GM21390 (cell line): ENCODE measurements around the gene ABTB2.
"Not testable (repeated sequence)": the region's sequence is repeated elsewhere in the genome, so short reads cannot be mapped to it uniquely, and the experiment has no call there.

ENCODE experiments used
- ATAC-seq: cut with Tn5 transposase; IDR thresholded peaks from one replicate; pipeline ENCODE4 v1.9.1; 2021; ENCODE audit not compliant: unreplicated experiment

Gene ABTB2

DNA sequence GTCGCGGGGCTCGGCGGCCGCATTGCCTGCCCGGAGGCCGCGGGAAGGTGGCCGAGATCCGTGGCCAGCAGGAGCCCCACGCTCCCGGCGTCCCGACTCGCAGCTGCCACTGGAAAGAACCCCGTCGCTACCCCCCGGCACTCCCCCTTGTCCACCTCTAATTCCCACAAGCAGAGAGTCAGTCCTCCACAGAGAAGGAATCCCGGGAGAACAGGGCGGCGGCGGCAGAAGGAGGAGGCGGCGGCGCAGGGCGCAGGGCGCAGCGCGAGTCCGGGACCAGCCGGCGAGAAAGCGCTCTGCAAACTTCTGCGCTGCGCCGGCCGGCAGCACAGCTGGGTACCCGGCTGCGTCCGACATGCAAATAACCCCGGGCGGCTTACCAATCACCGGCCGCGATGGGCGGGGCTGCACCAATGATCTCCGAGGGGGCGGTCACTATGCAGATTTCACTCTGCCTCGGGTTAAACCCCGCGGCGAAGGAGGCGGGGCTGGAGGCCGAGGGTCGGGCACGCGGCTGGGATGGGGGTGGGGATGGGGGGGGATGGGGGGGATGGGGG is at the start of gene ABTB2:
ABTB2 (minus strand) TSS at position 310 of the 557 bp plus-strand sequence.
- ATAC-seq, result peak; percentile 74

DNA sequence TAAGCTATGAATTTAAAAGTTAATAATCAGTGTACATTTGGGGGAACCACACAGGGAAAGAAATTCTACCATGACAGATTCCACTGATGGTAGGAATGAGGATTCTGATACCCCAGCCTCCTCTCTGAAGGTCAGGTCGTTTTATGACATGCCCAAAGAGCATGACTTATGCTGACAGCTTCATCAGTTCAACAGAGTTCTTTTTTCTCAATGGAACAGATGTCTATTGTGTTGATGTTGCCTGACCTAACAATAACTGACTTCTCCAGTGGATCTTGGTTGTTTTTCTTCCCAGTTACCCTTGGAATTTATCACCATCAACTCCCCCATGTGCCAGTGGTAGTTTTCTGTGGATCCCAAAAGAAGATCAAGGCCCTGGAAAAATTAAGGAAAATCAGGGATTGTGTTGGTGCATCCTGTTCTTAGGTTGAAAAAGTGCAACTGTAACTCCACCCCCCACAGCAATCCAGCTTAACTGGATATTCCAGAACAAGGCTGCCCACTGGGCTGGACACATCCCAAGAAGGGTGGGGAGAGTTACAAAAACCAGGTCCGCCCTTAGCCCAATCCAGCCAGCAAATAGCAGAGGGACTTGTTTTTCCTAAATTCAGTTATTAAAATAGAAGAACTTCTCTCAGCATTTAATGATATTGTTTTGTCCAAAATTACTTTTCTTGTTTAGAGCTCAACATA is 49.5 kb upstream of the ABTB2 start:
- no peak for ATAC-seq

DNA sequence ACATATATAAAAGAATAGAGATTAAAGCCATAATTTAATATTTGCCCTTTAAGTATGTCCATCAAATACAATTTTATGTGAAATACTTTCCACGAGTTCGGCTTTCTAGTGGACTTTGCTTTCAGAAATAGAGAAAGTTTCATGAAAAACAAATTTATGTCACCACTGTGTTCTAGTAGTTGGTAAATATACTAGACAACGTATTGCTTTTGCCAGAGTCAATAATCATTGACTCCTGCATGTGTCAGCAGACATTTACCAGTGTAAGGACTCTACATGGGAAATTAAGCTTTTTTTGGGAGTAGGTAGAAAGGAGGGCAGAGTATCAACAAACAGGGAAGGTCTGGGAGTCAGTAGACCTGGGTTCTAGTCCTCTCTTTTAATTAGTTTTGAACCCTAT is 48.6 kb upstream of the ABTB2 start:
- ATAC-seq, result no peak

DNA sequence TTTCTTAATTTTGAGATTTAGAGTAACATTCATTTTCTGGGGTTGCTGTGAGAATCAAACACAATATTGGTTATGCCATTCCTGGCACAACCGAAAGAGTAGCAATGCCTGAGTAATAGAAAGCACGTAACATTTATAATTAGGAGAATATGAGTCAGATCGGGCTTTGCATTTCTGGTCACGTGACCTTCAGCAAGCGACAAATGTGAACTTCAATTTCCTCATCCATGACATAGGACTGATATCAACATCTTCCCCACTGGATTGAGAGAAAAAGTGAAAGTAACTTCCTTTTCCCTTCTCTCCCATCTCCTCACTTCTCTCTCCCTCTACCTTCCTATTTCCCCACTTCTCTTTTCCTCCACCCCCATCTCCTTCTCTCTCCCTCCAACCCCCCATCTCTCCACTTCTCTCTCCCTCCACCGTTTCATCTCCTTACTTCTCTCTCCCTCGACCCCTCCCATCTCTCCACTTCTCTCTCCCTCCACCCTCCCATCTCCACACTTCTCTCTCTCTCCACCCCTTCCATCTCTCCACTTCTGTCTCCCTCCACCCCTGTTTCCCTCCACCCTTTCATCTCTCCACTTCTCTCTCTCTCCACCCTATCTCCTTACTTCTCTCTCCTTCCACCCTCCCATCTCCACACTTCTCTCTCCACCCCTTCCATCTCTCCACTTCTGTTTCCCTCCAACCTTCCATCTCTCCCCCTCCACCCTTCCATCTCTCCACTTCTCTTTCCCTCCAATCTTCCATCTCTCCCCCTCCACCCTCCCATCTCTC is 47.5 kb upstream of the ABTB2 start:
- no peak for ATAC-seq

DNA sequence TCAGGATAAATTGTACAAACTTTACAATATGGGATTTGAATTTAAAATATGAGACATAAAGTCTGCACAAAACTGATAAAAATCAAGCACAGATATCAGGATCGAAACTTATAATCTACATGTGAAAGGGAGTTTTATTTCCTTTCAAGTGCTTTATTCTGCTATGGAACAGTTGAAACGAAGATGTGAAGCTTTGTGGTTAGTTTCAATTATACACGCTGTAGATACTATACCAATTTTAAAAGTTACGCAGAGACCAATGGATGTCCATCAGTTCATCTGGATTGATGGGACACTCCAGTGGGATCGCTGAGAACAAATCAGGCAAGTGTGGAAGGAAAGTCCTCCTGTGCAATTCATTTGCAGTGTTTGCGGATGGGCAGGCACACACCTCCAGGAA is 46.5 kb upstream of the ABTB2 start:
- ATAC-seq, result no peak

DNA sequence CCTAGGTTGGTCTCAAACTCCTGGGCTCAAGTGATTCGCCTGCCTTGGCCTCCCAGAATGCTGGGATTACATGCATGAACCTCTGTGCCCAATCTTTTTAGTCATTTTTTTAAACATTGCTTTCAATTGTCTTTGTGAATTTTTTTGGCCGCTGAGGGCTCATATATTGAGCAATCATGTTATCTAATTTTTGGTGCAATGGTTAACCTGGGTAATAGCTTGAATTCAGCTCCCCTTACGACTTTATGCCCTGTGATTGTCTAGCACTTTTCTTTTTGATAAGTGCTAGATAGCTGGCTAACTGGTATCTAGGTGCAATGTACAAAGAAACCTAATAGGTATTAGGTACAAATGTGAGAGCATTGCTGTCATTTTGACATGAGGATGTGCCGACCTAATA is 45.6 kb upstream of the ABTB2 start:
- no peak for ATAC-seq

DNA sequence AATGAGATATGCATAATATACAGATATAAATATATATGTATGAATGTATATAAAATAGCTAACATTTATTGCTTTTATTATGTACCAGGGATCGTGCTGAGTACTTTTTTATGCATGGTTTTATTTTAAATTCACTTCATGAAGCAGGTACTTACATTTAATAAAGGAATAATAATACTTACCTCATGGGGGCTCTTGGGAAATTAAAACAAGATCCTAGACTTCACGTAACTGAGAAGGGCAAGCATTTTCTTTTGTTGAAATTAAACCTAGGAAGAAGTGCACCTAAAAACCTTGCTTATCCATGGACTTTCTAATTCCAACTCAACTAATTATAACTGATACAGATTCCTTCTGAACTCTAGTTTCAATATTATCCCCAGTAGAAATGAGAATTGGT is 40.0 kb upstream of the ABTB2 start:
- ATAC-seq, result no peak

DNA sequence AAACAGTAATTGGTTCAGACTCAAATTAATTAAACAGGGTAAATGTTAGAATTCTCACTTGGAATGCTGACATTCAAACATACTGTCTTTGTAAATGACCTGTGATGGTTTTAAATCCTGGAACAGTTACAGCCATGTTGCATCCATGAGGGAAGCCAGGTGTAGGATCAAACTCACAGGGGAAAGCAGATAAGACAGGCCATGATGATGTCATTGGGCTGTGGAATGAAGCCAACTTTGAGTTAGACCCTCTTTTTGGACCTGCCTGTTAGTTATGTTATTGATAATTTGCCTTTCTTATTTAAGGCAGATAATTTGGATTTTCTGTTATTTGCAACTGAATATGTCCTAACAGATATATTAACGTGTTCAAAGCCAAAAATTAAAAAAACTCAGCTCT is 39.3 kb upstream of the ABTB2 start:
- ATAC-seq, result no peak

DNA sequence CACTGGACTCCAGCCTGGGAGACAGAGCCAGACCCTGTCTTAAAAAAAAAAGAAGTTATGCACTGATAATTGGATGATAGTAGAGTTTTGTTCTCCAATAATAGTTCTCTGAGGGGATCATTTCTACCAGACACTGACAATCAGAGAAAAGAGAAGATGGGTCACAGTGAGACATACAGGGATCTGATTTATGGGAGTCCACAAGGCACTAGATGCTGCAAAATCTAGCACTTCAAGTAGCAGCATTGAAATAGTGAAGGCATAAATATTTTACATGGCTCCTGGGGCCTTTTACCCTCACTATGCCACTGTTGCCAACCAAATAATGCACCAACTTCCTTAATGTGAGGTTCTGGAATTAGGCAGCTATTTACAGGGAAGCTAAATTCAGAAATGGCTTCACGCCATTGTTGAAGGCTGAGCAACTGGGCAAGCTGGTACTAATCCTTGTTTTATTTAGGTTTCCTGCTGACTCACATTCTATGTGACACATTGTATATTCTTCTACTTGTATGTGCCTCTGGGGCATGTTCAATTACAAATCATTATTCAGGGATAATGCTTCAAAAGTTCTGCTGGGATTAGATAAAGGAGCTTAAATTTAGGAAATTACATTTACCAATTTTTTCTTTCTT is 38.2 kb upstream of the ABTB2 start:
- no peak for ATAC-seq

DNA sequence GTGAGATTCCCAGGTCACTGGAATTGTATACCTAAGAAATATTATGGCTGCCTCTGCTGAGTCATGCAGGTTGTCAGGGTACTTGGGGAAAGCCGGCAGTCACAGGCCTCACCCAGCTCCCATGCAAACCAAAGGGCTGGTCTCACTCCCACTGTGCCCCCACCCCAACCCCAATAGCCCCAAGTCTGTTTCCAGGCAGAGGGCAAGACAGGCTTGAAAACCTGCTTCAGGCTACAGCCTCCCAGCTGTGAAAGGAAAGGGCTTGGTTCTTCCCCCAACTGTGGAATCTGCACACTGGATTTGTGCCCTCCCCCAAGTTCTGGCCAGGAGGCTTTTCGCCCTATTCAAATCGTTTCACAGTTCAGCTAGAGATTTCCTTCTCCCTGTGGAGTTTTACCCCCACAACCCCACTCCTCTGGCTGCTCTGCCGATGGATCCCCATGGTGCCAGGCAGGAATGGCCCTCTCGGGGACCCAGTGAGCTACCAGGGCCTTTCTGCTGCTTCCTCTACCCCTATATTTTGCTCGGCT is 37.0 kb upstream of the ABTB2 start:
- no peak for ATAC-seq

DNA sequence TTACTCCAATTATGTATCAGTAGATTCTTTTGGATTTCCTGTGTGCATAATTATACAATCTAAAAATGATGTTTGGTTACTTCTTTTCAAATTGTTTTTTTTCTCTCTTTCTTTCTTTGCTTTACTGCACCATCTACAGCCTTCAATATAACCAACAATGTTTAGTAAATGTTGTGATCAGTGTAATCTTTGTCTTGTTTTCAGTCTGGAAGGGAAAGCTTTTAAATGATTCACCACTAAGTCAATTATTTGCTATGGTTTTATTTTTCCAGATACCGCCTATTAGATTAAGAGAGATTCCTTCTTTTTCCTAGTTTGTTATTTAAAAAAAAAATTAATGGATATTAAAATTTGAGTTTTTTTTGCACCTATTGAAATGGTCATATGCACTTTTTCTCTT is 29.8 kb upstream of the ABTB2 start:
- no peak for ATAC-seq

DNA sequence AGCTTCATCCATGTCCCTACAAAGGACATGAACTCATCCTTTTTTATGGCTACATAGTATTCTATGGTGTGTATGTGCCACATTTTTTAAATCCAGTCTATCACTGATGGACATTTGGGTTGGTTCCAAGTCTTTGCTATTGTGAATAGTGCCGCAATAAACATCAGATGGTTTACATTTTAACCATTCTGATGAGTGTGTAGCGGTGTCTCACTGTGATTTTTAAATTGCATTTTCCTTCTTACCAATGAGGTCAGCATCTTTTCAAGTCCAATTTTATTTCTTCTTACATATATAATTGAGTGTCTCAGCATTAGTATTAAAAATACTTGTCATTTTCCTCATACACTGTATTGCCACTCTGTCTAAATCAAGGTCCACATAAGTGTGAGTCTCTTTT is 28.5 kb upstream of the ABTB2 start:
- not testable (repeated sequence) for ATAC-seq

DNA sequence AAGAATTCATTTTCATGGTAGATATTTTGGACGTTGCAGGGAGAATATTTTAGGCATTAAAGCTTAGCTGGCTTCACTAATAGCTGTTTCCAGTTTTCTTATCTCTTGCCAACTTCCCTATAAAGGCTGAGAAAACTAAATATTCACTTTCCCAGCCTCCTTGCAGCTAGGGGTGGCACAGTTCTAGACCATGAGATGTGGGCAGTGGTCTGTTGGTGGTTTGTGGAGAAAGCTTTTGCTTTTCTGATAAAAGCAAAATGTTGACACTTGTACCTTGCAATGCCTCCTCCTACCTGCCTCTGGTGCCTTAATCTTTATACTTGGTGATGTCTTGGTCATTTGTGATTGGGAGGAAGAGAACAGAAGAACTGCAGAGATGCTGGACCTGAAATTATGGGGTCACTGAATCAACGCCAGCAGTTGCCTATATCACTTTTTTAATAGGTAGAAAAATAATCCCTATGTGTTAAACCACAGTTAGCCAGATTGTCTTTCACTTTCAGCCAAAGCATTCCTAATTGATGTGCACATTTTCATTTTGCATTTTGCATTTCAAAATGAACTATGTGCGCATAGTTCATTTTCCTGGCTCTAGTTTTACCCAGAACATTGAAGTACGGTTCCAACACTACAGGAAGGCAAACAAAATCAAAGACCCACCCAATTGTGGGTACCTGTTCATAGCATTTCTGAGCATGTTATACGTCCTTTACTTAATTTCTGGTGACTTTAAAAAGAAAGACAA is 24.9 kb upstream of the ABTB2 start:
- ATAC-seq, result no peak

DNA sequence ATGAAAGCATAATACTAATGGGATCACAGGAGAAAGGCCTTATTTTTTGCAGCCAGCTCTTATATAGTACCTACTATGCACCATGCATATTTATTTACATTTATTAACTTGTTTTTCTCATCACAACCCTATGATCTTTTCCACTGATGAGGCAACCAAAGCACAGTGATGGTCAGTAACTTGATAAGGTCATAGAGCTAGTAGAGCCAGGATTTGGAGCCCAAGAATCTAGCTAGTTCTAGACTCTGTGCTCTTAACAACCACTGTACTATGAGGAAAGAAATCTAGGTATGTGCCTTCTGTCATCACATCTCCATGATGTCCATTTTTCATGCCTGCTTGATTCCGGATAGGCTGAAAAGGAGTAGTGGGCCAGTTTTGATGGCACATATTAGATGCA is 24.0 kb upstream of the ABTB2 start:
- no peak for ATAC-seq

DNA sequence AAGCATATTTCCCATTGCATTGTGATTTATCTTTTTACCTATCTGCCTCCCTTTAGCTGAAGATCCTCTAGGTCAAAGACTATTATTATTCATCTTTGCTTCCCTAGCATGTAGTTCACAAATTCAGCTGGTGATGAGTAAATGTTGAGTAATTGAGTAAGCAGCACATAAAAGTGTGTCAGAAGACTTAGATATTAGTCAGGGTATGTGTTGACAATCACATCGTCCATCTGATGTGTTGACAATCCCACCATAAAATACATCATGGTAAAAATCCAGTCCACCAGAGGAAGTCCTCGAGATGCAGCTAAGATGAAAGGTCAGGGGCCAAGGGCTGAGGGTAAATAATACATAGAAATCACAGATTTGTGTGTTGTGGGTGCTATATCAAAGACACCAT is 22.9 kb upstream of the ABTB2 start:
- no peak for ATAC-seq

DNA sequence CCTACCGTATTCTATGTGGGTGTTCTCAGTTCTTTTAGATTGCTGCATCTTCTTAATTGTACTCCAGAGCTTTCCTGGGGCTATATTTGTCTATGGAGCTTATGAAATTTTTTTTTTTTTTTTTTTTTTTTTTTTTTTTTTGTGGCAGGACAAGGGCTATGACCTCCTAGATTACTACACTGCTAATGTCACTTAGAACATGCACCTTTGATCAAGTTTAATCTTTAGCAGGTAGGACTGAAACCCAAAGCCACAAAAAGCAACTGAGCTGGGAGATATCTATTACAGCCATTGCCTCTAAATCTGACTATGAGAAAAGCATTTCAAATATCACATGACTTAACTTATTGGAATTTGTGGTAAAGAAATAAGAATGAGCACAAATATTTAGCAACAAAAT is 21.7 kb upstream of the ABTB2 start:
- no peak for ATAC-seq

DNA sequence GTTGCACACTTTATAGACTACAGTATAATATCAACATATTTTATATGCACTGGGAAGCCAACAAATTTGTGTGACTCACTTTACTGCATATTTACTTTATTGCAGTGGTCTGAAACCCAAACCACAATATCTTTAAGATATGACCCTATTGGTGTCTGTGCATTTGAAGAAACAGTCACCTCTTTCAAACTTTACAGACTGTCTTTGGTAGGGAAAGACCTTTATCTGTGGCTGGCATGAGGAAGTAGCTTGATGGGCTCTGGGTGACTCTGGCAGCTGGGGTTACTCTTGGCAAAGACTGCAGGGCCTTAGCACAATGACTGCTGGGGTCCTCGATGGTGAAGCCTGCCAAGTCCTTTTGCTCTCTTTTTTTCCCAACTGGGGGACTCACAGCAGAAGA is 21.3 kb upstream of the ABTB2 start:
- ATAC-seq, result no peak

DNA sequence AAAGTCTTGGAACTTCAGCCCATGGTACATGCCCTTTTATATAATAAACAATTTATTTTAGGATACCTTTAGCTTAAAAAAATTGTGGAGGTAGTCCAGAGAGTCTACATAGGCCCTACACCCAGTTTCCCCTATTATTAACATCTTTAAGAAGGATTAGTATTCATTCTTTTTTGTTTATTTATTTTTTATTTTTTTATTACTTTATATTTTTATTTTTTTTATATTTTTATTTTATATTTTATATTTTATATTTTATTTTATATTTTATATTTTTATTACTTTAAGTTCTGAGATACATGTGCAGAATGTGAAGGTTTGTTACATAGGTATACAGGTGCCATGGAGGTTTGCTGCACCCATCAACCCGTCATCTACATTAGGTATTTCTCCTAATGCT is 15.9 kb upstream of the ABTB2 start:
- ATAC-seq, result no peak

DNA sequence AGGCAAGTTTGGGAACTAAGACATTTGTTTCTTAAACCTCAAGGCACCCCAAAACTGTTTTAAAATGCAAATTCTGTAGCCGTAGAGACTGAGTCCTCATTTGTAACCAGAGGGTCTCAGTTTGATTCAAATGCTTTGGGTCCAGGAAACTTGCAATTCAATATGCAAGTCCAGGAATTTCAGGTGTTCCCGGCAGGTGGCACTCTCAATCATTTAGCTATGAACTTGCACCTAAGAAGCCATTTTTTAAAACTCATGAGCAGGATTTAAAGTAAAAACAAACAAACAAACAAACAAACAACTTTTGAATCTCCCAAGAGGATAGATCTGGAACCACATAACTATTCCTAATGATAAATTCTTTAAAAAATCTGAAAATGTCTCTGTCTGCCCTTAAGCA is 8.7 kb upstream of the ABTB2 start:
- ATAC-seq, result no peak

DNA sequence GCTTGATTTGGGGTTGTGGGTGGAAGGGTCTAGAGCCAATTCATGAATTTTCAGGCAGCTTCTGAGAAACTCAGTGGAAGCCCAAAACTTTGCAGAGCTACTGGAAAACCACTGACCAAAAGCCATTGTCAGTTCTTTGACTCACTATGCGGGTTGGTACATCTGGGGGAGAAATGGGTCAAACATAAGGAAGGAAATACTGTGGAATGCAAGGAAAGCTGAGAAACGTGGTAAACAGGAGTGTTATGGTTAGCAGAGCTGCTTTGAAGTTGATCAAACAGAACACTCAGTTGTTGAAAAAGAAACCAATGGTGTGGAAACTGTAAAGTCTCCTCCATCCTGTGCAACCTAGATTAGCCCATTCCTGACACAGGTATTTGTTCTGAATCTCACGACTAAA is 6.3 kb upstream of the ABTB2 start:
- no peak for ATAC-seq
